Left ventricle myocardium inferior (tissue), 1 donor: ENCODE results near the gene TNIK. TPM values are rescaled to one million over a fixed set of nuclear protein-coding genes. Genes with fewer than 3 reads are reported as not detected.

Source experiments
- DNase-seq: peaks from one replicate; pipeline ENCODE4 v3.0.0-alpha.2; 2020
- H3K27ac ChIP-seq: fragments of 200-600 bp; replicated peaks from 2 replicates; pipeline ENCODE4 v1.8.0; 2021
- H3K27me3 ChIP-seq: fragments of 200-600 bp; 2 replicates; pipeline ENCODE4 v1.8.0; 2021; ENCODE audit warnings: low read depth
- H3K36me3 ChIP-seq: fragments of 200-600 bp; 2 replicates; pipeline ENCODE4 v1.8.0; 2021
- H3K4me1 ChIP-seq: fragments of 200-600 bp; 2 replicates; pipeline ENCODE4 v1.8.0; 2021
- H3K4me3 ChIP-seq: fragments of 200-600 bp; 2 replicates; pipeline ENCODE4 v1.8.0; 2021; ENCODE audit warnings: mild to moderate bottlenecking, moderate library complexity
- H3K9me3 ChIP-seq: fragments of 200-600 bp; replicated peaks from 2 replicates; pipeline ENCODE4 v1.8.0; 2021
- CTCF ChIP-seq: fragments of 200-600 bp; IDR thresholded peaks from 2 replicates; pipeline ENCODE4 v1.8.0; 2021; ENCODE audit warnings: antibody characterized with exemption, mild to moderate bottlenecking, borderline replicate concordance
- intact Hi-C: fragments of 100-400 bp; cut with micrococcal nuclease; formaldehyde crosslinking; loops from one replicate; pipeline ENCODE4 v1.11.0; 2022
- total RNA-seq: library from RNA; stranded (reverse); fragmentation: NEBNext Ultra II Directional; extraction: Animal tissue kit (Norgen Biotek cat#: 25700); gene quantifications from one replicate; pipeline ENCODE4 v1.2.1, GENCODE V29; 2021
- donor health status: DM: no; HTN: yes; CAD: no; lungs with severe emphysema.

Gene TNIK
- total RNA-seq, 1 donor from 2014 or later: 28.6 TPM

- TF ChIP-seq CTCF: no peak
- peak; percentile 20 for DNase-seq
- no peaks in the 10 kb centered on the region for H3K36me3 ChIP-seq
- no peaks in the 10 kb centered on the region for H3K9me3 ChIP-seq
- peaks cover 78% of the 10 kb centered on the region for H3K4me1 ChIP-seq
- peak overlapping the region; percentile 87 for H3K27ac ChIP-seq
- intact Hi-C loops: loop anchor here (10.0 kb wide), 1 partner anchor 263 kb away; no protein-coding TSS in a partner anchor
- peak overlapping the region; percentile 84 for H3K4me3 ChIP-seq
- H3K27me3 ChIP-seq: peaks cover 13% of the 10 kb centered on the region
Measured at GRCh38 chr3:171458071-171458863, 1.9 kb downstream of the TNIK start.

- no peak for TF ChIP-seq CTCF
- H3K4me1 ChIP-seq: peaks cover 84% of the 10 kb centered on the region
- DNase-seq: no peak
- peaks cover 13% of the 10 kb centered on the region for H3K27me3 ChIP-seq
- H3K27ac ChIP-seq: peak overlapping the region; percentile 87
- intact Hi-C loops: loop anchor here (10.0 kb wide), 1 partner anchor 263 kb away; no protein-coding TSS in a partner anchor
- no peaks in the 10 kb centered on the region for H3K9me3 ChIP-seq
- H3K36me3 ChIP-seq: no peaks in the 10 kb centered on the region
- H3K4me3 ChIP-seq: peak overlapping the region; percentile 84
Measured at GRCh38 chr3:171457607-171458061, 2.6 kb downstream of the TNIK start.

DNA sequence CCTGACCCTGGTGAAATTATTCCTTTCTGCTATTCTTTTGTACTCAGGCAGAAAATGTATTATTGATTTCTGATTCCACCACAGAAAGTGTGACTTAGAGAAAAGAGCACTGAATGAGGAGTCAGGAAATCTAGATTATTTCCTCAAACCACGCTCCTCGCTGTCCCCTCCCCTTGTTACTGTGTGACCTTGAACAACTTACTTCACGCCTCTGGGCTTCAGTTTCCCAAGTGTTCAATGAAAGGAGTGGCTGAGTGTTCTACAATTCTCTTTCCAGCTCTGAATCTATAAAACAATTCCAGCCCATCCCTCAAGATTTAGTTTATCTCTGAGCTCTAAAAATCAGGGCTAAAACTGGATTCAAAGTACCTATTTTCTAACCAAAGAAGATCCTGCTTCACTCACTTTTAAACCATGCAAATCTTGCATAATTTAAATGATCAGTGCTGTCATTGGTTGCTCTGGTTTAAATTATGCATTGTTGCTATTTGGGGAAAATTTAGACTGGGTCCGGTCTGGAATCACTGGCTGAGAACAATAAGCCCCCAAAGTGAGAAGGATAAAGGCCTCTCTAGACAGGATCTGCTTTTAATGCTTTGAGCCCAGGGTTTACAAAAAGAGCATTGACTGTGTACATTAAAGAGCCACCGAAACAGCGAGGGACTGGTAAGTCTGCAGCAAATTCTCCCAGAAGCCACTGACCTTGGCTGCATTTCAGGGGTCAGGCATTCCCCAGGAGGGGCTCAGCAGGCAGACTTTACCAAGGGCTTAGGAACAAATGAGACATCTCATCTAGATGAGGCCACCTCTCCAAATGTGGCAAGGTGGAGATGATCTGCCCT, 3.2 kb downstream of the TNIK start:
- peaks cover 89% of the 10 kb centered on the region for H3K4me1 ChIP-seq
- no peak for DNase-seq
- intact Hi-C loops: loop anchor here (10.0 kb wide), 1 partner anchor 262 kb away; no protein-coding TSS in a partner anchor
- peak overlapping the region; percentile 84 for H3K4me3 ChIP-seq
- peak overlapping the region; percentile 87 for H3K27ac ChIP-seq
- no peaks in the 10 kb centered on the region for H3K9me3 ChIP-seq
- H3K36me3 ChIP-seq: no peaks in the 10 kb centered on the region
- no peak for TF ChIP-seq CTCF
- H3K27me3 ChIP-seq: peaks cover 13% of the 10 kb centered on the region

GRCh38 chr3:171455603-171456550, 4.3 kb downstream of the TNIK start:
- Histone ChIP-seq H3K27ac (peak overlapping the region; percentile 87), H3K36me3 (no peaks in the 10 kb centered on the region), H3K4me1 (peaks cover 86% of the 10 kb centered on the region), H3K9me3 (no peaks in the 10 kb centered on the region), H3K4me3 (no peak overlapping the region), H3K27me3 (peaks cover 5% of the 10 kb centered on the region)
- no peak for TF ChIP-seq CTCF
- intact Hi-C loops: loop anchor here (10.0 kb wide), 1 partner anchor 261 kb away; no protein-coding TSS in a partner anchor
- DNase-seq: peak; percentile 40
